Measurements from ENCODE around the gene PITPNC1. TPM values are rescaled to one million over a fixed set of nuclear protein-coding genes. Genes with fewer than 3 reads are reported as not detected.

PITPNC1 gene
- total RNA-seq, 4 donors from 2014 or later = 8.0 to 20.4 (median 9.6) TPM

- Histone ChIP-seq H3K9me3 (no peaks in the 10 kb centered on the region), H3K4me1 (peaks cover 0 to 16% (median 5%) of the 10 kb centered on the region in 4 donors), H3K4me3 (no peak overlapping the region), H3K27me3 (no peaks in the 10 kb centered on the region), H3K27ac (no peak overlapping the region), H3K36me3 (no peaks in the 10 kb centered on the region)
- no peak for DNase-seq (ENCODE audit: low spot score in 2 of 2)
- 72 to 73% methylated on average over 7 of the region's 7 CpGs for WGBS, 2 donors
- TF ChIP-seq CTCF (IDR thresholded peaks at IDR 0.05) = no peak
- TF ChIP-seq POLR2A (IDR thresholded peaks at IDR 0.05) = no peak
- no peak for TF ChIP-seq EP300 (IDR thresholded peaks at IDR 0.05)
Observed at GRCh38 chr17:67496286-67496685, 119.2 kb downstream of the PITPNC1 start.

- TF ChIP-seq POLR2A (IDR thresholded peaks at IDR 0.05) (no peak), EP300 (IDR thresholded peaks at IDR 0.05) (no peak), CTCF (IDR thresholded peaks at IDR 0.05) (no peak)
- Histone ChIP-seq H3K27me3 (no peaks in the 10 kb centered on the region), H3K36me3 (no peaks in the 10 kb centered on the region), H3K4me3 (no peak overlapping the region), H3K4me1 (no peaks in the 10 kb centered on the region), H3K27ac (no peak overlapping the region), H3K9me3 (no peaks in the 10 kb centered on the region)
- no peak for DNase-seq (ENCODE audit: low spot score in 2 of 2)
- WGBS, 2 donors = 91 to 92% methylated on average over 4 of the region's 4 CpGs
Observed at GRCh38 chr17:67499685-67500084, 122.6 kb downstream of the PITPNC1 start.

GRCh38 chr17:67500261-67500660, 123.2 kb downstream of the PITPNC1 start:
- TF ChIP-seq CTCF (IDR thresholded peaks at IDR 0.05) (no peak), POLR2A (IDR thresholded peaks at IDR 0.05) (no peak), EP300 (IDR thresholded peaks at IDR 0.05) (no peak)
- Histone ChIP-seq H3K27ac (no peak overlapping the region), H3K27me3 (no peaks in the 10 kb centered on the region), H3K9me3 (no peaks in the 10 kb centered on the region), H3K4me3 (no peak overlapping the region), H3K36me3 (no peaks in the 10 kb centered on the region), H3K4me1 (no peaks in the 10 kb centered on the region)
- 63 to 66% methylated on average over 2 of the region's 2 CpGs for WGBS, 2 donors
- no peak for DNase-seq (ENCODE audit: low spot score in 2 of 2)

GRCh38 chr17:67500677-67501300, 123.7 kb downstream of the PITPNC1 start:
- Histone ChIP-seq H3K4me3 (no peak overlapping the region), H3K27me3 (no peaks in the 10 kb centered on the region), H3K4me1 (no peaks in the 10 kb centered on the region), H3K36me3 (no peaks in the 10 kb centered on the region), H3K27ac (no peak overlapping the region), H3K9me3 (no peaks in the 10 kb centered on the region)
- WGBS, 2 donors = 94 to 96% methylated on average over 11 of the region's 11 CpGs
- no peak for DNase-seq (ENCODE audit: low spot score in 2 of 2)
- TF ChIP-seq EP300 (IDR thresholded peaks at IDR 0.05) = no peak
- no peak for TF ChIP-seq CTCF (IDR thresholded peaks at IDR 0.05)
- no peak for TF ChIP-seq POLR2A (IDR thresholded peaks at IDR 0.05)

- DNase-seq (ENCODE audit: low spot score in 2 of 2) = no peak
- no peak for TF ChIP-seq EP300 (IDR thresholded peaks at IDR 0.05)
- TF ChIP-seq POLR2A (IDR thresholded peaks at IDR 0.05) = no peak
- no peak for TF ChIP-seq CTCF (IDR thresholded peaks at IDR 0.05)
- WGBS, 2 donors = 92 to 95% methylated on average over 3 of the region's 3 CpGs
- H3K4me3 ChIP-seq = no peak overlapping the region
- no peaks in the 10 kb centered on the region for H3K36me3 ChIP-seq
- H3K27ac ChIP-seq = no peak overlapping the region
- H3K9me3 ChIP-seq = peaks cover 0 to 4% (median 0%) of the 10 kb centered on the region in 4 donors
- H3K4me1 ChIP-seq = no peaks in the 10 kb centered on the region
- H3K27me3 ChIP-seq = no peaks in the 10 kb centered on the region
Observed at GRCh38 chr17:67502151-67502550, 125.1 kb downstream of the PITPNC1 start.

Data from tibial nerve (tissue), 4 donors.